Peyer's patch (tissue), 4 donors: Measurements from ENCODE around the gene CNTN4.

ENCODE experiments used
- POLR2A ChIP-seq, 2 donors: fragments of 450-650 bp; IDR thresholded peaks; one replicate each; pipeline ENCODE4 v1.5.1; 2017; ENCODE audit warnings: antibody characterized with exemption in 2 of 2, mild to moderate bottlenecking in 2 of 2, moderate library complexity in 2 of 2
- TF ChIP-seq, protein P1 (sequence below), 6 experiments: fragments of 450-650 bp in 4 of 6; fragments of 200-600 bp in 2 of 6; sonication (generic) in 1 of 6; IDR thresholded peaks; one replicate each; pipeline ENCODE4 v1.5.1; 2017 to 2019; ENCODE audit warnings: antibody characterized with exemption in 6 of 6, mild to moderate bottlenecking in 3 of 6, moderate library complexity in 1 of 6

DNA sequence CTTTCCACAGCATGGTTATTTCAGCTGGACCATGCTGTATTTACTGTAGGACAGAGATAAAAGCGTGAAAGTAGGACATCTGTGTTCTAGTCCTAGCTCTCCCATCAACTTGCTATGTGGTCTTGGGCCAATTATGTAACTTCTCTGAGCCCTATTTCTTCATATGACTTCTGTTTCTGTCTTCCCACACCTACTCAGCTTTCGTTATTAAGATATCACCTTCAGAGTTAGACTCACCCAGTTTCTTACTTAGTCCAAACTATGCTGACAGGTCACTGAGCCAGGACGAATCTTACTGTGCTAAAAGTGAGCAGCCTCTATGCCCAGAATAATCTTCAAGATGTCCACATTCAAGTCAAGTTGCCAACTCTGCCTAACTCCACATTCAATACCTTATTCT lies 727.8 kb downstream of the CNTN4 start:
- TF ChIP-seq, protein P1, sequence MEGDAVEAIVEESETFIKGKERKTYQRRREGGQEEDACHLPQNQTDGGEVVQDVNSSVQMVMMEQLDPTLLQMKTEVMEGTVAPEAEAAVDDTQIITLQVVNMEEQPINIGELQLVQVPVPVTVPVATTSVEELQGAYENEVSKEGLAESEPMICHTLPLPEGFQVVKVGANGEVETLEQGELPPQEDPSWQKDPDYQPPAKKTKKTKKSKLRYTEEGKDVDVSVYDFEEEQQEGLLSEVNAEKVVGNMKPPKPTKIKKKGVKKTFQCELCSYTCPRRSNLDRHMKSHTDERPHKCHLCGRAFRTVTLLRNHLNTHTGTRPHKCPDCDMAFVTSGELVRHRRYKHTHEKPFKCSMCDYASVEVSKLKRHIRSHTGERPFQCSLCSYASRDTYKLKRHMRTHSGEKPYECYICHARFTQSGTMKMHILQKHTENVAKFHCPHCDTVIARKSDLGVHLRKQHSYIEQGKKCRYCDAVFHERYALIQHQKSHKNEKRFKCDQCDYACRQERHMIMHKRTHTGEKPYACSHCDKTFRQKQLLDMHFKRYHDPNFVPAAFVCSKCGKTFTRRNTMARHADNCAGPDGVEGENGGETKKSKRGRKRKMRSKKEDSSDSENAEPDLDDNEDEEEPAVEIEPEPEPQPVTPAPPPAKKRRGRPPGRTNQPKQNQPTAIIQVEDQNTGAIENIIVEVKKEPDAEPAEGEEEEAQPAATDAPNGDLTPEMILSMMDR (IDR thresholded peaks at IDR 0.05), result no peak
- TF ChIP-seq POLR2A (IDR thresholded peaks at IDR 0.05), result no peak
